Measurements from ENCODE around the gene MPL. TPM values are rescaled to one million over a fixed set of nuclear protein-coding genes. Genes with fewer than 3 reads are reported as not detected.
A peak's percentile ranks its signal among the peaks of the same experiment; 100 is the strongest.

MPL gene
- total RNA-seq, 1 donor from 2014 or later, result 0.48 TPM

GRCh38 chr1:43327549-43328292 is 9.9 kb upstream of the MPL start:
- no peak for ATAC-seq

DNA sequence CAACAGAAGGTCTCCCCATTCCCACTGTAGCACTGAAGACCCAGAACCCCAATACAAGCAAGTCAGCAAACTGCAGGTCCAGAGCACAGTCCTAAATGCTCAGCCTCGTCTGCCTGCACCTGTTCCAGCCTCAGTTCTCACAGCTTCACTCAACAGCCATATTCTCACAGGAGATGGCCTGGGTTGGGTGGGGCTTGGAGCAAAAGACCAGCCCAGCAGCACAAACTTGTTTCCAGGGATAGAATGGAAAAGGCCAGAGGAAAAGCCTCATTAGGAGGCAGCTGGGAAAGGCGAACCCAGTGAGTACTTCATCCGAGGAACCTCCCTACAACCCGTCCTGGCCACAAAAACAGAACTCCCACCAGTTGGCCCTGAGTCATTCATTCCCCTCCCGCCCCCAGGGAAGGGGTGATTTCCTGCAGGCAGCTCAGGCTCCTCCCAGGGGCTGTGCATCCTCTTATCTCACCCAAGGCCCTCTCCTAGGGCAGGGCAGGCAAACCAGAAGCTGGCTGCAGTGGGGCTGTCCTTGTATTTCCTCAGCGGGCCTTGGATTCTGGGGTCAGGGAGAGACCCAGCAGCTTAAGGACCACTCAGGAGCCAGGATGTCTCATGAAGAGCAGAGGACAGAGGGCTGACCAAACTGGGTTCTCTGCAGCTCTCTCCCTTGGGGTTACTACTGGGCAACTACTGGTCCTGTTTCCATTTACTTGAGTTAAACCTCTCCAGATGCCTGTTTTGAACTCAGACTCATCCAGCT is 7.4 kb upstream of the MPL start:
- ATAC-seq, result peak; percentile 68

DNA sequence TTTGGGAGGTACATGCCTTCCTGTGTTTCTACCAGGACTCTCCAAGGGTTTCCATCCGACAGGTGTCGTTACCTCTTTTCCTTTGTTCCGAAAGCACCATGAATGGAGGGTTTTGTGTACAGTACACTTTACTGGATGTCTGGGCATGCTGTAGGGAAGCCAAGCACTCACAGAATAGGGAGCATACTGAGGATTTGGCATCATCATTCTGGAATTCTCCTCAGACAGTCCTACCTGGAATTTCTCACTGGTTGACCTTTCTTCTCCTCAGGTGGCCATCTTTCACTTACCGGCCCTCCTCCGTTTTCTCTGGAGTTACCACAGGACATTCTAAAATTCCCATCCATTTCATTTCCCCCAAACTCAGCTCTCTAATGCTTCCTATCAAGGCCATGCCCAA is 5.9 kb upstream of the MPL start:
- ATAC-seq, result no peak

GRCh38 chr1:43334453-43335205 is 3.0 kb upstream of the MPL start:
- no peak for ATAC-seq

- no peak for ATAC-seq
Observed at GRCh38 chr1:43338001-43338400, 383 bp downstream of the MPL start.

DNA sequence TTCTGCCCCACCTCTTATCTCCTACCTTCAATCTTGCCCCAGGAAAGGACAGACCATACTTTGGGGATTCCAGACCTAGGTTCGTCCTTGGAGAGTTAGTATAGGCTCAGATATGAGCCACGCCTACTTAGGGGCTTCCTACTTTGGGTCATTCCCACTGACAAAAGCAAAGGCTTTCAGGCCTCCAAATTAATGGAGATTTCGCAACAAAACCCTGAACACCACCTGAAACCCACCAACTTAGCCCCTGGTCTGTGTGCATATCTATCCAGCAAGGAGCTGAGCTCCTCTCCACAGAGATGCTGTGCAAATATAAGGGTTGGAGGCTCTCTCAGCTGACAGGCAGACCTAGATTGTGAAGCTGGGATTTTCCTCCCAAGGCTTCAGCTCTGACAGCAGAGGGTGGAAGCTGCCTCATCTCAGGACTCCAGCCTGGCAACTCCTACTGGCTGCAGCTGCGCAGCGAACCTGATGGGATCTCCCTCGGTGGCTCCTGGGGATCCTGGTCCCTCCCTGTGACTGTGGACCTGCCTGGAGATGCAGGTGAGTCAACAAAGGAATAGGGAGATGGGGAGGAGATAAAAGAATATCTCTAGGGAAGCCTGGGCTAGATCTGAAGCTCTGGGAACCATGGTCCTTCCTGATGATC is 2.1 kb downstream of the MPL start:
- ATAC-seq, result no peak

GRCh38 chr1:43340559-43340958 is 2.9 kb downstream of the MPL start:
- ATAC-seq, result no peak

DNA sequence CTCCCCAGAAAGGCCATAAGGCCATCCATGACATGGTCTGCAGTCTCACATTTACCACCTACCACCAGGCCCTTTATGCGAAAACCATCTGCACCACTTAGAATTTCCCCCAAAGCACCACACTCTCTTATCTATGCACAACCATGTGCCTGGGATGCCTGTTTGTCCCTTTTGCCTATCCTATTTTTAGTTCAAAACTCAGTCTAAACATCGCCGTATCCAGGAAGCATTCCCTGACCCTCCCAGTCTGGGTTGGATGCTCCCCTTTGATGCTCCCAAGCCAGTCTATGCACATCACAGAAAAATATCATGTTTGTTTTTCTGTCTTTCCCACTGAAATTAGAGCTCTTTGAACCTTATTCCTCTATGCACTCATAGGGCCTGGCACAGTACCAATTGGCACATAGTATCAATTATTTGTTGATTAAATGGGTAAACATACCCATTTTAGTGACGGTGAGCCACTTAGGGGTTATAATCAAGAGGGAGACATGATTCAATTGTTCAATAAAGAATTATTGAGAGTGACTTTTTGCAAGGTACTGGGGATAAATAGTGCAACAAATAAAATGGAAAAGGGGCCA is 6.7 kb downstream of the MPL start:
- no peak for ATAC-seq

DNA sequence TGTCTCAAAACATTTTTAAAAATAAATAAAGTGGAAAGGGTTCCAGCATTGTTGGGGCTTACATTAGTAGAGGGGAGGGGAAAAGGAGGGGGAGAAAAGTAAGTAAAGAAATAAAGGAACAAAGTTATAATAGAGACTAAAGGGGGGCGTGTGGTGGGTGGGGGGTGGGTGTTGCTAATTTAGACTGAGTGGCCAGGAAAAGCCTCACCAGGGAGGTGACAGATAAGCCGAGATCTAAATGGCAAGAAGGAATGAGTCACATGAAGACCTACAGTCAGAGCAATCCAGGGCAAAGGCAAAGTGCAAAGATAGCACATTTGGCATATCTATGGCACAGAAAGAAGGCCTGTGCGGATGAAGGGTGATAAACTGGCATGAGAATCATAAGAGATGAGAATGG is 7.5 kb downstream of the MPL start:
- no peak for ATAC-seq

GRCh38 chr1:43346636-43347035 is 9.0 kb downstream of the MPL start:
- no peak for ATAC-seq

DNA sequence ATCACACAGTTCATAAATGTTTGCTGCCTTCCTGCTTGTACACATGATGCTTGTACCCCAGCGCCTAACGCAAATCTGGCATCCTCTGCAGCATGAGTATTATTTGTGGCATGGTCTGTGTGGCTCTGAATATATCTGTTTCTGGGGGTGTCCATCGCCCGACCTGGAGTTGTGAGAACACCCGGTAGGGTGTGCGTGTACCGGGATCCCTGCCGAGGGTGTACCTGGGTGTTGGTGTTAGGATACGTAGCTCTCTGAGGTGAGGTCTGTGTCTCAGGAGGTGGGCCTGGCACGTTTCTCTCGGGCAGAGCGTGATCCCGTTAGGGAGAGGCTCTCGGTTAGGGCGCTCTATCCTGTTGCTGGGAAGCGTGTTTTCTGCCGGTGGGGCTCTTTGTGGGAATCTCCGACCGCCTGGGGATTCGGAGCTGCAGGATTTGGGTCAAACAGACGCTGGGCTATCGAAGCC is 10.8 kb downstream of the MPL start:
- ATAC-seq, result peak; percentile 40

- peak; percentile 96 for ATAC-seq
Observed at GRCh38 chr1:43348809-43349593, 11.4 kb downstream of the MPL start.

DNA sequence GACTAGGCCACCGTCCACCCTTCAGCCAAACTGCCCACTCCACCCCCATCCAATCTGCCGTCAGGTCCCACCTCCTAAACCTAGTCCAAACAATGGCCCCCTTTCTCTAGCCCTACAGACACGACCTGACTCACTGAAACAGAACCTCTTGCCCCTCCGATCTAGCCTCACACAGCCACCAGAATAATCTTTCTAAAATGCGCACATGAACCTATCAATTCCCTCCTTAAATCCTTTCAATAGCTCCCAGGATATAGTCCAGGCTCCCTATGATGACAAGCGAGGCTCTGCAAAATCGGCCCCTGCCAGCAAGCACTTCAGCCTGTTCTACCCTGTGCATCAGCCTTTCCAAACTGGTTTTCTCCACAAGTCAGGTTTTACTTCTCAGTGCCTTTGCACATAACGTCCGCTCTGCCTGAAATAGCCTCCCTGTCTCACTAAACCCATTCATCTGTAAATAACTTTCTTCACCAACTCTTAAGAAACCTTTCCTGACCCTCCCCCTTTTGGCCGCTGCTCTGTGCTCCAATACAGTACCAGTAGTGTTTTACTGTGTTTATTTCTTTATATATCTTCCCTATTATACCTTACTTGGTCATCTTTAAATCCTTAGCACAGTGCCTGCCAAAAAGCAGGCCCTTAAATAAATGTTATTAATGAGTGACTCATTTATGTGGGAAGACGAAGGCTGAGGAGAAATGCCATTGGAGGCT is 12.1 kb downstream of the MPL start:
- peak; percentile 36 for ATAC-seq

DNA sequence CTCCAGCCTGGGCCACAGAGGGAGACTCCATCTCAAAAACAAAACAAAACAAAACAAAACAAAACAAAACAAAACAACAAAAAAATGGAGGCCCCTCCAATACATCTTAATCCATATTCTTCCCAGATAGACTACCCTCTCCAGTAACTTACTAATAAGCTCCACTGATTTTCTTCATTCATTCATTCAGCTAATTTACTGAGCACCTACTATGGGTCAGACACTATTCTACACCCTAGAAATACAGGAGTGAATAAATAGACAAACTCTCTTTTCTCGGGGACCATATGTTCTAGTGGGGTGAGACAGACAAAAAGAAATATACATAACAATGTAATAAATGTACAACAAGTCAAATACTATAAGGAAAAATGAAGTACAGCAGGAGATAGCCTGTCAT is 13.4 kb downstream of the MPL start:
- no peak for ATAC-seq

- no peak for ATAC-seq
Observed at GRCh38 chr1:43351421-43352350, 14.1 kb downstream of the MPL start.

GRCh38 chr1:43352351-43352705 is 14.7 kb downstream of the MPL start:
- ATAC-seq, result no peak

DNA sequence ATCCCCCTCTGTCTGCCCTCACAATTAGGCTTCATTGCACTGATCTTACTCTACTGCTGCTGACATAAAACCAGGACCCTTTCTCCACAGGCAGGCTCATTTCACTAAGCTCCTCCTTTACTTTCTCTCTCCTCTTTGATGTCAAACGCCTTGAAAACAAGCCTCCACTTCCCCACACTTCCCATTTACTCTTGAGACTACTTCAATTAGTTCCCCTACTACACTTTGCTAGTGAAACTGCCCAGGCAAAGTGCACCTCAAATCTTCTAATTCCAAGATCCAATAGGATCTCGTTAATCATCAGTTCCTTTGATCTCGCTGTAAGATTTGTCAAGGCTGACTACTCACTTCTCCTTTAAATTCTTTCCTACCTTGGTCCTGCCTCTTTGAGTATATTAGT is 15.3 kb downstream of the MPL start:
- ATAC-seq, result no peak

GRCh38 chr1:43354471-43354870 is 16.9 kb downstream of the MPL start:
- no peak for ATAC-seq

DNA sequence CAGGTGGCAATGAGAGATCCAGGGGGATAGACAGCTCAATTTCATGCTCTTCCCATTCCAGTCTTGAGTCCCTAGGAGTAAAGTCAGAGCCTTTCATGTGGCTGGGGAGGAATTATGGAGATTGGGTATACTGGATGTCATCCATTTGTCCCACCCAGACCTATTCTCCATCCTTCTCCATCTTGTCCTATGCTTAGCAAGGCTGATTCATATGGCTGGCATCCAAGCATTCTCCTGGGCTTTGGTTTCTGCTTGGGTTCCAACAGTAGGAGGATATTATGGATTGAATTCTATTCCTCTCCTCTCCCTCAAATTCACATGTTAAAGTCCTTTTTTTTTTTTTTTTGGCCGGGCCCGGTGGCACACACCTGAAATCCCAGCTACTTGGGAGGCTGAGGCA is 17.3 kb downstream of the MPL start:
- ATAC-seq, result no peak

GRCh38 chr1:43357251-43357650 is 19.6 kb downstream of the MPL start:
- ATAC-seq, result no peak
